ENCODE data around the gene HSPB9.
A peak's percentile ranks its signal among the peaks of the same experiment; 100 is the strongest.

HSPB9 gene, protein sequence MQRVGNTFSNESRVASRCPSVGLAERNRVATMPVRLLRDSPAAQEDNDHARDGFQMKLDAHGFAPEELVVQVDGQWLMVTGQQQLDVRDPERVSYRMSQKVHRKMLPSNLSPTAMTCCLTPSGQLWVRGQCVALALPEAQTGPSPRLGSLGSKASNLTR

DNA sequence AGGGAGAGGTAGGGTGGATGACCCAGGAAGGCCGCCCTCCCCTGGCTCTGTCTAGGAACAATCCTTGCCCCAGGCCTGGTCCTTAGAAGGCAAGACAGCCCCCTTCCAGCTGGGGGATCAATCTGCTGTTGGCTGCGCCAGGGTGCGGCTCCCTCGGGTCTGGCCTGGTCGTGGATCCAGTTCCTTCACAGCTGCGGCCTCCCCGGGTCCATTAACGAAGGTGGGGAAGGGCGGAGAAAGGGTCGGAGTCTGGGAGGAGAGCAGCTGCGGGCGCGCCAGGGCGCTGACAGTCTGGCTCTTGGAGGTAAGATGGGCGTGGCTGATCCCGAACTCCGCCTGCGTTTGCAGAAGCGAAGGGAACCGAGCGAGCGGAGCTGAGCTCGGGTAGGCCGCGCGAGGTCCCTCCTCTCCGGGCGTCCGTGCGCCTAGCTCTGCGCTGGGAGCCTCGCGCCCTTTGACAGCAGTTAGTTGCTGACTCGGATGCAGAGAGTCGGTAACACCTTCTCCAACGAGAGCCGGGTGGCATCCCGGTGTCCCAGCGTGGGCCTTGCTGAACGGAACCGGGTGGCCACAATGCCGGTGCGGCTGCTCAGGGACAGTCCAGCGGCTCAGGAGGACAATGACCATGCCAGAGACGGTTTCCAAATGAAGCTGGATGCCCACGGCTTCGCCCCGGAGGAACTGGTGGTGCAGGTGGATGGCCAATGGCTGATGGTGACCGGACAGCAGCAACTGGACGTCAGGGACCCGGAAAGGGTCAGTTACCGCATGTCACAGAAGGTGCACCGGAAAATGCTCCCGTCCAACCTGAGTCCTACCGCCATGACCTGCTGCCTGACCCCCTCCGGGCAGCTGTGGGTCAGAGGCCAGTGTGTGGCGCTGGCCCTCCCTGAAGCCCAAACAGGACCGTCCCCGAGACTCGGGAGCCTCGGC is at the start of gene HSPB9:
Gene HSPB9, plus strand, starts transcription at position 434 of the 933 bp plus-strand sequence. Its CDS starts 47 bp downstream, at position 481.
- DNase-seq (ENCODE audit: low read depth in 3 of 3), result no peak

DNA sequence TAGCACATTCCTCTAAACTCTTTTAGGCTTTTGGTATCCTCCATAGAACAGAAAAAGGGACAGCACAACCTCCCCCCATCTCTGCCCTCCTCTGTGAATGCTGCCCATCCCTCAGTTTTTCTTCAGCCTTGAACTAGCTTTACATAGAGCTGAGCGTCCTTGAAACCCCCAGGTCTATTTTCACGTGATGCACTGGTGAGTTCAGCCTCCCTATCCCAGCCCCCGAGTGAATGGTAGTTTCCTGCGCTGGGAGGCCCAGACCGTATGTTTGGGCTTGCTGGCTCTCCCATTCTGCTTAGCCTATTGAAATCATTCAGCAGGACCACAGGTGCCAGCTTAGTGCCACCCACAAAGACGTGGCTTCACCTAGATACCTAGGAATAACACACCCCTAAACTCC is 46.8 kb upstream of the HSPB9 start:
- DNase-seq (ENCODE audit: low read depth in 3 of 3), result no peak

DNA sequence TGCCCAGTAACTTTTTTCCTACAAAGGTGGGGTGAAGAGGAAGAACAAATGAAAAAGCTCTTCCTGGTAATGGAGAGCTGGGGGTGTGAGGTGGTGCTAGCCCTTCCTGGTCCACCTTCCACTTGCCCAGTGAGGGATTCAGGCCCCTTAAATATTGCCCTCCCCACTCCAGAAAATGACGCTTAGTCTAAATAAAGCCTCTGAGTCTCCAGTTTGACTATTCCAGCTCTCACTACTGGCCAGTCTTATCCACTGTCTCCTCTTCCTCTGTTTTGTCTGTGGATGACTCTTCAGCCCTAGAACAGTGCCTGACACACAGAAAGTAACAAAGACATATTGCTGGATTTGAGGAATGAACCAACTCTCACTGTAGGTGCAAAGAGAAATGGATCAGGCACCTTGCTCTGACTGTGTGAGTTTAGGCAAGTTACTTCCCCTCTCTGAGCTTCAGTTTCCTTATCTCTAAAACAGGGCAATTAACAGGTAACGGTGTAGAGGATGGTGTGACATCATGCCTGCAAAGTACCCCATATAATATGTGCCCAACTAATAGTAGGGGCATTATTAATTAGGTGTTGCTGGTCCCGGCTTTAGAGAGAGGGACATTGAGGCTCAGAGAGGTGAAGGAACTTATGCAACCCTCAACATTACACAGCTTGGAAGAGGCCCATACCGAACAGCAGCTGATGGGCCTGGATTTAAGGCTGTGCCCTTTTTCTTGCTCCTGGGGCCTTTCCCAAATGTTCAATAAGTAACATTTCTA is 45.6 kb upstream of the HSPB9 start:
- no peak for DNase-seq (ENCODE audit: low read depth in 3 of 3)

DNA sequence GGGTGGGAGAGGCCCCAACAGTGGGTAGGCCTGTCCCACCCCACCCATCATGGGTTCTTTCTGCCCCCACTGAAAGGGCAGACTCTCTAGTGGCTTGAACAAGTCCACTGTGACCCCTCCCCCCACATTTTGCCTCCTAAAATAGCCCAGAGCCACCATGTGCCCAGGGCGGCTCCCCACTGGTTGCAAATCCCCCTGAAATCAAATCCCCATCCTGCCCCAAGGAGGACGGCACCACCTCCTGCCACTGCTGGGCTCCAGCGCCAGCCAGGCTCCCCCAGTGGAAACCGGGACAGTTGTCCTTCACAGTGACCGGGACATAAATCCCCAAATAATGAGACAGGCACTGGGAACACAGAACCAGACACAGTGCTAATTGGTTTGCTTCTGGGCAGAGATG is 44.8 kb upstream of the HSPB9 start:
- DNase-seq (ENCODE audit: low read depth in 3 of 3), result no peak

DNA sequence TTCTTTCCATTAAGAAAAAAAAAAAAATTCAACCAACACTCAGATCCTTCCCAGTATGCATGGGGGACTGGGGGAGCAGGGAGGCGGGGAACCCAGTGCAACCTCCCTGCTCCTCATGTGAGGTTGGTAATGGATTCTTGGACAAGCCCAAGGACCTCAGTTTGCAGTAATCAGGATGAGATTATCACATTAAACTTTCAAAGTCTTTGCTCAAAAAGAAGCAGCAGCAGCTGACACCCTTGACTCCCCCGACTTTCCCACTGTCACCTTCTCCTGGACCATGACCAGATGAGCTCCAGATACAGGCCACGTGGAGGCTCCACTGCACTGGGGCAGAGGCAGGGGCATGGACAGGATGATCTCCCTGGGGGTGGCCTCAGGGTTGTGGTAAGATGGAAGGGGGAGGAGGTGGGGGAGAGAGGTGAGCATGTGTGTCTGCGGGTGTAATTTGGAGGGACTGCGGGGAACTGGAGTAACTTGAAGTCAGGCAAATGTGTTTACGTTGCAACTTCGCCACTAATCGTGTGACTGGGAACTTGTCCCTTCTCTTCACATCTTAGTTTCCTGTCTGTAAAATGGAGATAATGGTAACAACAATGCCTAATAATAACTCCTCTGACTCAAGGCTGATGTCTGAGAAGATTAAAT is 44.1 kb upstream of the HSPB9 start:
- no peak for DNase-seq (ENCODE audit: low read depth in 3 of 3)

DNA sequence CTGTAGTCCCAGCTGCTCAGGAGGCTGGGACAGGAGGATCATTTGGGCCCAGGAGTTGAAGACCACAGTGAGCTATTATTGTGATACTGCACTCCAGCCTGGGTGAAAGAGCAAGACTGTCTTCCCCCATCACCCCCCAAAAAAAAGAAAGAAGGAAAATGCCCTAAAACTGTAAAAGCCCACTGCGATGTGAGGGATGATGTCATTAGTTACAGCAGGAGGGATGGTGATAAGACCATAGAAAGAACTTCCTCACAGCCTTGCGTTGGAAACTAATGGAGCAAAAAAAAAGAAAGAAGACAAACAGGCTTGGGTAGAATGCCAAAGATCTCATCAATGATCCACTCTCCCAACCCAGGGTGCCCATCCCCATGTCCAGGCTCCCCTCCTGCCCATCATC is 43.1 kb upstream of the HSPB9 start:
- no peak for DNase-seq (ENCODE audit: low read depth in 3 of 3)

DNA sequence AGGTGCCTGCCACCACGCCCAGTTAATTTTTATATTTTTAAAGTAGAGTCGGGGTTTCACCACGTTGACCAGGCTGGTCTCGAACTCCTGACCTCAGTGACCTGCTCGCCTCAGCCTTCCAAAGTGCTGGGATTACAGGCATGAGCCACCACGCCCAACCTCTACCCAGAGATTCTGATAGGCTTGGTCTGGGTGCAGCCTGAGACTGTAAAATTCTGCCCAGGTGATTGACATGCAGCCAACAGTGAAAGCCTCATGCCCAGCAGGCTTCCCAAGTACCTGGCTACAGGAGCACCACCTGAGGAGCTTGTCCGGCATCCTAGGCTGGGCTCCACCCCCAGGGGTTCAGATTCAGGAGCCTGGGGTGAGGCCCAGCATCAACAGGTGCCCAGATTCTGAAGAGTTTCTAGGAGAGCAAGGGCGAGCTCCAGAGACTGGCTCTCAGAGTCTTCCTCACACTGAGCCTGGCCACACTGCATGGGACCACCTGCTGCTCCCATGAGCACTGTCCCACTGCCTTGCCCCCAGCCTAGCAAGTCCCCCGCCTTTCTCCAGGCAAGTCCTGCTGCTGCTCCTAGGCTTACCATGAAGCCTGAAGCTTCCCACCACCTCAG is 41.0 kb upstream of the HSPB9 start:
- no peak for DNase-seq (ENCODE audit: low read depth in 3 of 3)

DNA sequence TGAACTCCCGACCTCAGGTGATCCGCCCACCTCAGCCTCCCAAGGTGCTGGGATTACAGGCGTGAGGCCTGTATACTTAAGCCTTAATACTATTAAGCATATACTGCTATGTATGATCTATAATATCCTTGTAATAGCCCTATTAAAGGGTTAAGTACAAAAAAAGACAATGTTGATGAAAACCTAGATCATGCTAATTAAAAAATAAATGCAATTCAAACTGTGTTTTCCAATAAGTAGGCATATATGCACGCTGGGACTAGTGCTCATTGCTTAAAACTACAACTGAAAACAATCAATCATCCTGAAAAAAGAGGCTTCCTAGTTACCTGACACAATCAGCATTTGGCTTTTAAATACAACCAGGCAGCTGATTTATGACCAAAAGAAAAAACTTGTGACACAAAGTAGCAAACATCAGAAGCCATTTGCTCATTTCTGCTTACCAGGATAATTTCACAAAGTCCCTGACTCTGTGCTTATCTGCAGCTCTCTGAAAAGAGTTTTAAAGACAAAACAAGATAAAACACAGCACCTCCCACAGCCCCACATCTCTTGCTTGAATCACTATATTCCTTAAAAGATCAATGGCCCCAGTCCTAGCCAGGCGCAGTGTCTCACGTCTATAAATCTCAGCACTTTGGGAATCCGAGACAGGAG is 35.4 kb upstream of the HSPB9 start:
- DNase-seq (ENCODE audit: low read depth in 3 of 3), result no peak

DNA sequence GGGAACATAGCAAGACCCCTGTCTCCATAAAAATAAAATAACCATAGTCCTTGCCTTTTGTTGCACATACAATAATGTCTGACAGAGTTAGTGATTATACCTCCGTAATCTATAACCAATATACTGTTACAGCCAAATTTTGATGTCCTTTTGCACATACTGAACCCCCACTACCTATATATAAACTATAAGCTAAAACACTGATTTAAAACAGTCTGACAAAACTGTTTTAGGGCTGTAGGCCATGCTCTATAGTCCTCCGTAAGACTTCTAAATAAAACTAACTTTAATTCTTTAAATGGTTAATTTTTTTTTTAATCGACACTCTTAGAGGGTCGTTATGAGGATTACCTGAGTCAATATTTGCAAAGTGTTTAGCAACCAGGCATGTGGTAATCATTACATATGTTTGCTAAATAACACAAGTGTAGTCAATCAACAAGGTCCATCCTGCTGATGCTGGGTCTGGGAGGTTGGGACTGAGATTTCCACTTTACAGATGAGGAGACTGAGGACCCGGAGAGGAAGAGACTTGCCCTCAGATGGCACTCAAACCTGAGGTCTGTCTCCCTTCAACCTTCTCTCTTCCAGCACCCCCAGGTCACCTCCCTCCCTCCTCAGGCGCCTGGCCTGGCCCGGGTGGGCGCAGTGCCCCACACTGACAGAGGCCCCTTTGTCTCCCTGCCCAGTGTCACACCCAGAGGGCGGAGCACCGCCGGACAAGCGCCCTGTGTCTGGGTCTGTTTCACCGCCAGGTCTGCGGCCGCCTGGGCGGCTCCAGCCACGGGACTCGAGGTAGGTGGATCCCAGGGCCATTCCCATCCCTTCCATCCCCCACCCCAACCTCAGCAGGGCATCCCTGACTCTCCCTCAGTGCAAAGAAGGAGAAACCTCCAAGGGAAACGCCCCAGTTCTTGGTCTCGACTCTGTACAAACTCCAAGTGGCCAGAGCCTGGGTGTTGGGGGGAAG is 34.6 kb upstream of the HSPB9 start:
- DNase-seq (ENCODE audit: low read depth in 3 of 3), result no peak

DNA sequence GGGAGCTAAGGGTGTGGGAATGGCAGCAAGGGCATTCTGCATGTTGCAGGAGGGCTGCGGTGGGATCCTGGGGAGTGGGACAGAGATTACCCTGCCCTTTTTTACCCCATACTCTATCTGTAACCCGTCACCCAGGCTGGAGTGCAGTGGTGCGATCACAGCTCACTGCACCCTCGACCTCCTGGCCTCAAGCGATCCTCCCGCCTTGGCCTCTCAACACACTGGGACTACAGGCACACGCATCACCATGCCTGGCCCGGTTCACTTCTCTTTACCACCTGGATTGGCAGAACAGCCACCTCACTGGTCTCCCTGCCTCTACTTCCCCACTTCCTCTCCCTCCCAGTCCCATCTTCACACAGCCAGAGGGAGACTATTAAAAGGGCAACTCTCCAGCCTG is 33.9 kb upstream of the HSPB9 start:
- no peak for DNase-seq (ENCODE audit: low read depth in 3 of 3)

DNA sequence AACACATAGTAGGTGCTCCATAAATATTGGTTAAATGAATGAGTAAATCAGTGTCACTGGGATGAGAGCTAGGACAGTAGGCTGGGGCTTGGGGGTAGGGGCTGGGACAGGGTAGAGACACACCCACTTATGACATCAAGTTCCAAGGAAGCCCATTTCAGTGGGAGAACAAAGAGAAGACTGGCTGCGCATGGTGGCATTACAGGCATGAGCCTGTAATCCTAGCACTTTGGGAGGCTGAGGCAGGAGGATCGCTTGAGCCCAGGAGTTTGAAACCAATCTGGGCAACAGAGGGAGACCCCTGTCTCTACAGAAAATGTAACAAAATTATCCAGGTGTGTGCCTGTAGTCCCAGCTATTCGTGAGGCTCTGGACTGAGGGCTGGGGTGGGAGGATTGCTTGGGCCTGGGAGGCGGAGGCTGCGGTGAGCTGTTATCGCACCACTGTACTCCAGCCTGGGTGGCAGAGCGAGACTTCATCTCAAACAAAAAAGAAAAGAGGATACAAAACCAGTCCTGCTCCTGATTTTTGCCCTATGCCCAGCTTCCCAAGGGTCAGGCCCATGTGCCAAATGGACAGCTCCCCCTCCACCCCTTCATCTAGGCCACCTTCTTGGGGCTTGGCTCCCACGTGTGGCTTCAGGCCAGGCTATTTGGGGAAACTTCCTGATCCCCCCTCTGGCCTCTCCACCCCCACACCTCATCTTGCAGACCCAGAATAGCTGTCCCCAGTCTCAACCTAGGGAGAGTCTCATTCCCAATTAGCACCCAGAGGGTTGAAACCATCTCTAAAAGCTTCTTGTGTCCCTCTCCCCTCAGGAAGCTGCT is 31.4 kb upstream of the HSPB9 start:
- DNase-seq (ENCODE audit: low read depth in 3 of 3), result no peak

DNA sequence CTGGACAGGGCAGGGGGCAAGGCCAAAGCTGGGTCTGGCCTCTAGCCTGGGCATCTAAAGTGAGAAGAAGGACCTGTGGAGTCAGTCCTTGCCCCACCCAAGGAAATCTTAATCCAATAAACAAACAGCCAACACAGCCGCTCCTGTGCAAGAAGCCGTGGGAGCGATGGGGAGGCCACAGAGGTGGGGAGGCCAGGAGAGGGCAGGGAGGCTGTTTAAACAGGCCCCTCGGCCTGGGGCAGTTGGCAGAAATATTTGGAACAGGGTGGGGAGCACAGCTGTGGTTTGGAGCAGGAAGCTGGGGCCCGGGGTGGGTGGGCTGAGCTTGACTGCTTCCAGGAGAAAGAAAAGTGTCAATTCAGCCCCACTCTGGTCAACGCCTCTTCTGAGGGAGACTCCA is 29.7 kb upstream of the HSPB9 start:
- DNase-seq (ENCODE audit: low read depth in 3 of 3), result no peak

DNA sequence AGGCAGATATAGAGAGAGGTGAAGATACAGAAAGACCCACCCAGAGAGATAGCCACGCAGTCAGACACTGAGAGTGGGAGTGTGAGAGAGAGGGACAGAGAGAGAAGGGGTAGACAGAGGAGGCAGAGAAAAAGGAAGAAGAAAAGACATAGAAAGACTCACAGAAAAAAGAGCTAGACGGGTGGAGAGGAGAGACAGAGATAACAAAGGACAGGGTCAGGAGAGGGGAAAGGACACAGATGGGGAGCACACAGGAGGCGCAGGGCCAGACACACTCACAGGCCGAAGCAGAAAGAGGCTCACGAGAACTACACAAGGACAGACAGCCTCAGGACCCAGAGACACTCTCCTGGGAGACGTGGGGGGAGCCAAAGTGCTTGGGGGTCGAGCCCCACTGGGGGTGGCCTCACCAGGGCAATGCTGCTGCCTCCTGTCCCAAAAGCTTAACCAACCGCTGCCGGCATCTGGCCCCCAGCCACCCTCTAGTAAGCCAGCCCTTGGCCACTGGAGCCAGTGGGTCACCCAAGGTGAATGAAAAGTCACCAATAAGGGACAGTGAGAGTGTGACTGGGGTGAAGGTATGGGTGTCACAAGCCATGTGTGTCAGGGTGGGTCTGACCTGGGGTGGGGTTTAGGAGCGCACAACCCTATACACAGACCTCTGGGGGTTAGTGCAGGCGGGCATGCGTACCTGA is 28.1 kb upstream of the HSPB9 start:
- no peak for DNase-seq (ENCODE audit: low read depth in 3 of 3)

DNA sequence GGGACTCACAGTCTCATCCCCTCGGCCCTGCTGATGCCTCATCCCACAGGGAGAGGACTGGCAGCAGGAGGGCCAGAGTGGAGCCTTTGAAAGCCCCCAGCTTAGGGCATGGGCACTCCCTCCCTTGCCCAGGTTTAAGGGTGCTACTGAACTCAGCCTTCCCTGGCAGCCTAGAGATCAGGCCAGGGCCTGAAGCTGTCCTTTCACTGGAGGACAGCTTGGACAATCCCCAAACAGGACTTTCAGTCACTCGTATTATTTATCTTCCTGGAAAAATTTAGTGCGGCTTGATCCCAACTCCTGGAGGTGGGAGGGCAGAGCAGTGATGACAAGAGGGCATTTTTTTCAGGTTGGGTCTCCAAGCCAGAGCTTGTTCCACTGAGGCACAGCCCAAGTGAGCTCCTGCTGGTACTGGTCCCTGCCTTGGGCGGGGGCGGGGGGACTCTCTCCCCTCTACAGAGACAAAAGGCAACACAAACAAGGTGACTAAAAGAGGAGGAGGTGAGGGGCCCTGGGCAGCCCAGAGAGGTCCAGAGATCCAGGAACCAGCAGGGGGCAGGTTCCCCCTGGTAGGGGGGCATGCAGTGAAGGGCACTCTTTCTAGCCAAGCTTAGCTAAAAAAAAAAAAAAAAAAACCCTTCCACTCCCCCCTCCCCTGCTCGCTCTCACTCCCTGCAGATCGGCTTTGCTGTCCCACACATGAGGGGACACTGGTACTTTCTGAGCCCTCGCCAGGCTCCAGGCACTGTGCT is 26.1 kb upstream of the HSPB9 start:
- no peak for DNase-seq (ENCODE audit: low read depth in 3 of 3)

DNA sequence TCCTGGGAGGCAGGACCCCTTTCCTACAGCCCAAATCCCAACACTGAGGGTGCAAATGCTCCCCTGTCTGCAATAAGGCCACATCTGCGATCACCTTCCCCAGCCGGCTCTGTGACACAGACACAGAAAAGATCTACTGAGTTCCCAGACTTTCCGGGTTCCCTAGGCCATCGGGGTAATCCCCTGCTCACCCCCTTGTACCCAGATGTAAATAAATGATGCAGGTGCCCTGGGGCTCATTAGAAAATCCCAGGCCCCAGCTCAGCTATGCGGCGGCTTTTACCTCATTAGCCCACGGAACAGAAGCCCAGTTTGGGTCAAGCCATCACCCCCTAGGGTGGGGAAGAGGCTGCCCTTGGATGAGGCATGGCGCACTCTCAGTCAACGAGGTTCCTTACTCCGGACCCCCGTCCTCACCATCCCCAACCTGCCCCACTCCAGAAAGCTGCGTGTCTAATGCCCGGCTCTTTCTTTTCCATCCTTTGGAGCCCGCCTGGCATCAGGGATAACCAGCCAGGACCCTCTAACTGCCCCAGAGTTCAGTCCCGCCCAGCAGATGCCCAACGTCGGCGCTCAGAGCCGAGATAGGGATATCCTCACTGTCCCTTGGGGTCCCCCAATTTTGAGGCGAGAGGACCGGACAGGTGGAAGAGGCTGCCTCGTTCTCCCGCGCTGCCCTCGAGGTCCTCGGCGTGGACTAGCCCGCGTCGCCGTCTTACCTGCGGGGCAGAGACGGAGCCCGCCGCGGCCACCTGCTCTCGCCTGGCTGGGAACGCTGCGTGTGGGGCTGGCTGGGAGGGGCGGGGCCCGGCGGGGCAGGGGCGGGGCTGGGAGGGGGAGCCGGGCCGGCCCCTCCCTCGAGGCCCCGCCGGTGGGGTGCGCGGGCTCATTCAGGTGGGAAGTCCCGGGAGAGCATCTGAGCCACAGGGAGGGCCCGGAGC is 24.6 kb upstream of the HSPB9 start, which contains the start of gene ZNF385C:
Gene ZNF385C, minus strand, starts transcription at position 783 of the 941 bp plus-strand sequence. CDS start 35,417 bp downstream, outside the sequence.
- peak in 2 of 3 experiments; percentile 26 to 45 for DNase-seq (ENCODE audit: low read depth in 3 of 3)

DNA sequence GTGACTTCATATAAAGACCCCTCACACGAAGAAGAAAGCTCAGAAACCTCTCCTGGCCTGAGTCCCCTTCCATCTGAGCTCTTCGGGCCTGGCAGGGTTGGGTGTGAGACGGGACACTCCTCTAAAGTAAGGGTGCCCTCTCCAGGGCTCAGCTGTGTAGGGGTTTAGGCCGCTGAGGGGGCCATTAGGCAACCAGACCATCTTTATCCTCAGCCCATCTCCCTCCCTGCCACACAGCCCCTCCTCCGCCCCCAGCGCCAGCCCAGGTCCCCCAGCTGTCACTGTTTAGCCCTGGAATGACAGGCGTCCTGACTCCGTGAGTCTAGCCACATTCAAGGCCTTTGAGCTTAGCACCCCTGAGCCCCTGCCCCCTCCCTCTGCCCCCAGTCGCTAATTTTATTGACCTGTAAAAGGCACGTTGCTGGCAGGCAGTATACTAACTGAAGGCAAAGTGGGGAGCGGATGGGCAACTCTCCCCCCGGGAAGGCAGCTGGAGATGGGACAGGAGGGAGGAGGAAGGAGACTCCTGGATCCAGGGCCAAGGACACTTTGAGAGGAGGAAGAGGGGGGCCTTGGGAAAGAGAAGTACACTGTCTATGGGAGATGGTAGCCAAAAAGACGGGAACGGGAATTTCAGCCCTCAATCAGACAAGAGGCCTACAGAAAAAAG is 23.7 kb upstream of the HSPB9 start:
- DNase-seq (ENCODE audit: low read depth in 3 of 3), result no peak

All from stimulated activated CD4-positive, alpha-beta T cell treated with anti-CD3 and anti-CD28 coated beads, TNF-alpha, amount 100 ng/mL, for 4 hours (primary cell).